ENCODE data around the gene CEMIP2. TPM values are rescaled to one million over a fixed set of nuclear protein-coding genes. Genes with fewer than 3 reads are reported as not detected.

CEMIP2 gene
- 10 to 100 TPM; 15.6 to 87.7 TPM for total RNA-seq

- peak within 1 kb of the TSS; percentile 90 to 97 for H3K27ac ChIP-seq
- H3K27me3 ChIP-seq: no peaks in the 10 kb centered on the region
- peak in 1 of 2 donors; percentile 61 for TF ChIP-seq CTCF (IDR thresholded peaks at IDR 0.05)
- peaks cover 0 to 21% of the 10 kb centered on the region in 2 donors for H3K4me1 ChIP-seq
- H3K4me3 ChIP-seq: peak within 1 kb of the TSS; percentile 74
- no peaks in the 10 kb centered on the region for H3K36me3 ChIP-seq
- DNase-seq (ENCODE audit: low spot score): peak; percentile 88
- H3K9me3 ChIP-seq: no peaks in the 10 kb centered on the region
These were observed at the start of gene CEMIP2 for GRCh38 chr9:71768388-71769174. CEMIP2 (minus strand) TSS chr9:71768513; CDS start chr9:71750373, 18,140 bp downstream.

- Histone ChIP-seq H3K4me3 (no peak overlapping the region), H3K27me3 (no peaks in the 10 kb centered on the region), H3K36me3 (no peaks in the 10 kb centered on the region), H3K4me1 (no peaks in the 10 kb centered on the region), H3K9me3 (no peaks in the 10 kb centered on the region), H3K27ac (no peak overlapping the region)
- TF ChIP-seq CTCF (IDR thresholded peaks at IDR 0.05): no peak
- no peak for DNase-seq (ENCODE audit: low spot score)
These were observed 48.7 kb upstream of the CEMIP2 start for GRCh38 chr9:71816916-71817451.

- Histone ChIP-seq H3K27ac (no peak overlapping the region), H3K9me3 (no peaks in the 10 kb centered on the region), H3K4me3 (no peak overlapping the region), H3K27me3 (no peaks in the 10 kb centered on the region), H3K36me3 (no peaks in the 10 kb centered on the region), H3K4me1 (no peaks in the 10 kb centered on the region)
- no peak for TF ChIP-seq CTCF (IDR thresholded peaks at IDR 0.05)
- no peak for DNase-seq (ENCODE audit: low spot score)
These were observed 46.5 kb upstream of the CEMIP2 start for GRCh38 chr9:71814815-71815214.

- no peaks in the 10 kb centered on the region for H3K27me3 ChIP-seq
- H3K4me1 ChIP-seq: no peaks in the 10 kb centered on the region
- H3K9me3 ChIP-seq: no peaks in the 10 kb centered on the region
- no peak for TF ChIP-seq CTCF (IDR thresholded peaks at IDR 0.05)
- H3K4me3 ChIP-seq: no peak overlapping the region
- H3K27ac ChIP-seq: no peak overlapping the region
- DNase-seq (ENCODE audit: low spot score): no peak
- H3K36me3 ChIP-seq: no peaks in the 10 kb centered on the region
These were observed 45.9 kb upstream of the CEMIP2 start for GRCh38 chr9:71814226-71814625.

- Histone ChIP-seq H3K36me3 (no peaks in the 10 kb centered on the region), H3K9me3 (no peaks in the 10 kb centered on the region), H3K27me3 (no peaks in the 10 kb centered on the region), H3K4me3 (no peak overlapping the region), H3K27ac (peak overlapping the region in 1 of 2 donors; percentile 13), H3K4me1 (no peaks in the 10 kb centered on the region)
- peak; percentile 59 for DNase-seq (ENCODE audit: low spot score)
- TF ChIP-seq CTCF (IDR thresholded peaks at IDR 0.05): no peak
These were observed 44.1 kb upstream of the CEMIP2 start for GRCh38 chr9:71812385-71812784.
